HG03159 (cell line): ENCODE measurements around the gene RAB6B.

ENCODE experiments used
- ATAC-seq: cut with Tn5 transposase; IDR thresholded peaks from one replicate; pipeline ENCODE4 v1.9.1; 2021; ENCODE audit warnings: mild to moderate bottlenecking, moderate library complexity; ENCODE audit not compliant: unreplicated experiment

The RAB6B gene

DNA sequence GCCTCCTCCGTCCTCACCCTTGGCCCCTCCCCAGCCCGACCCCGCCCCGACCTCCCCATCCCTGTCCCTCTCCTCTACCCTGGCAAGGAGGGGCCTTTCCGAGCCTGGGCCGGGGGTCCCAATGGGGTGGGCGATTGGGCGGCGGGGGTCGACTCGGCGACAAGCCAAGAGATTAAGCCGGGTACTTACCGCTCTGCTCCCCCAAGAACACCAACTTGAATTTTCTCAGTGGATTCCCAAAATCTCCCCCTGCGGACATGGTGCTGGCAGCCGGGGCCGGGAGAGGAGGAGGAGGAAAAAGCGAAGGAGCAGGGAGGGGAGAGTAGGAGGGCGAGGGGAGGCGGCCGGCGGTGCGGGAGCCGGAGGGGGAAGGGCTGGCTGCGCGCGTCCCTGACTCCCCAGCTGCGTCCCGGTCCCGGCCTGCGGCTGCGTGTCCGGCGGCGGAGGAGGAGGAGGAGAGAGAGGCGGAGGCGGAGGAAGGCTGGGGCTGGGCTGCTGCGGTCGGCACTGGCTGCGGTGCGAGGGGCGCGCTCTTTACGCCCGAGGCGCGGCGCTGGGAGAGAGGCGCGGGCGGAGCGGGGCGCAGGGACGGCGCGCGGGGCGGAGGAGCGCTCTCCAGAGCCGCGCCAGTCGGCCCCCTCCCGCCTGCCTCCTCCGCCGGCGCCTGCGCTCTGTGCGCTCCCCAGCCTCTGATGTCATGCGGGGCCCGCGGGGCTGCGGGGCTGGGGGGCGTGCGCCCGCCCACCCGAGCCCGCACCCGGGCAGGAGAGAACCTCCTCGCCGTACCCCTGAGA, at the start of gene RAB6B:
Gene RAB6B (minus strand): TSS at position 675 of the 794 bp plus-strand sequence. CDS start 416 bp downstream, at position 259.
- no peak for ATAC-seq

DNA sequence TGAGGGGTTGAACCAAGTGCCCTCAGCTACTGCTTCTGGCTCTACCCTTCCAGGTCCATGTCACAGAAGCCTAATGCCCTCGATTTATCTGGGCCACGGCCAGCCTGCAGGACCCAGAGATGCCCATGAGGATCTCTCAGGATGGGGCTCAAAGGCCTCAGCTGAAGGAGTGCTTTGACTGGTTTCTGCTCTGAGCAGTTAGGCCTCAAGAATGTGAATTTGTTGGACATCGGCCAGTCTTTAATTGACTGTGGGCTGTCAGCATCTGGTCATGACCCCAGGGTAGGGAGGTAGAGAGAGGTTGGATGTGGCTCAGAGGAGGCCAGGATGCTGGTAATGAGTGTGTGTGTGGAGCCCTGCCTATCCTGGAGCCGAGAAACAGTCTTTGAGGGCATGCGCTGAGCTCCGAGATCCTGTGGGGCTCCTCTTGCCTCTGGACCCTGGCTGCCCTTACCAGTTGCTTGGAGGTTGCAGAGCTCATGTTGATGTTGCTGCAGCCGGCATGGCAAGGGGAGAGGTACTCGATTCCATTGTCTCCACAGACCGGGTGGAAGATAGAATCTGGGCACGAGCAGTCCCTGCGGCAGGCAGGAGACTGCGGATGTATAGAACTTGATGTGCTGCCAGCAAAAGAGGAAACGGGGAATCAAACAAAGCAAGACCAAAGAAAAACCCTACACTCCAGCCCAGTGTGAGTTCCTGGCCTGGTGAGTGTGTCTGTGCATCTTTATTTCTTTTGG, 49.1 kb upstream of the RAB6B start:
- no peak for ATAC-seq

DNA sequence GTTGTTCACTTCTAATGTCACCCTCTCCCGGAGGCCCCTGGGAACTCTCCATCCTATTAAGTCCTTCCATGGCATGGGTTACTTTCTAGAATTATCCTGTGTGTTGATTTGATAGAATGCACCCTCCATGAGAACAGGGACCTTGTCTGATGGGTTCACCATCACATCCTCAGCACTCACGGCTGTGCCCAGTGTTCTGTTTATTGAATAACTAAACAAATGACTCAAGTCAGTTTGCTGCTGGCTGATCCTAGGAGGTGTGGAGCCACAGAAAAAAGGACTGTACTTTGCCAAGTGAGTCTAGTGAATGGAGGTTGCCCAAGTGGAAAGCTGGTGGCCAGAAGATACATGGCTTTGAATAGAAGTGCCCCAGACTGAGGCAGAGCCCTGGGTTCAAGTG, 48.5 kb upstream of the RAB6B start:
- no peak for ATAC-seq

DNA sequence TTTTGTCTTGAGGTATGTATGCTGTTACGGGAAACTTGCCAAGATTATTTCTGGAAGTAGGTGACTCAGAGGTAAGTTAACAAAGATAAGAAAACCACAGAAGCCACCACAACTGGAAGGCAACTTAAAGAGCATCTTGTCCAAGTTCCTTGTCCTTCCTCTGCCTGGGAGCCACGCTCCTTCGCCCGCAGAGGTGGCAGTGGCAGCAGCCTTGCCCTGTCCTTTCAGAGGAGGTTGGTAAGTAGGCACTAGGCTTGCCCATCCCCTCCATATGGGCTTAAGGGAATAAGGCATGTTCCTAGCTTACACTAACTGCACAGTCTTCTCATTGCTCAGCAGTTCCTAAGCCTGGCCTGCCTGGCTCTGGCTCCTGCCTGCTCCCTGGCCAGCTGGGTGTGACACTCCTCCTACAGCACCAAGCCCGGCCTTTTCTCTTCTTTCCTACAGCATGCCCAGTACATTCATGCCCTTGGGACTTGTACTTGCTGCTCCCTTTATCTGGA, 48.0 kb upstream of the RAB6B start:
- ATAC-seq, result no peak

DNA sequence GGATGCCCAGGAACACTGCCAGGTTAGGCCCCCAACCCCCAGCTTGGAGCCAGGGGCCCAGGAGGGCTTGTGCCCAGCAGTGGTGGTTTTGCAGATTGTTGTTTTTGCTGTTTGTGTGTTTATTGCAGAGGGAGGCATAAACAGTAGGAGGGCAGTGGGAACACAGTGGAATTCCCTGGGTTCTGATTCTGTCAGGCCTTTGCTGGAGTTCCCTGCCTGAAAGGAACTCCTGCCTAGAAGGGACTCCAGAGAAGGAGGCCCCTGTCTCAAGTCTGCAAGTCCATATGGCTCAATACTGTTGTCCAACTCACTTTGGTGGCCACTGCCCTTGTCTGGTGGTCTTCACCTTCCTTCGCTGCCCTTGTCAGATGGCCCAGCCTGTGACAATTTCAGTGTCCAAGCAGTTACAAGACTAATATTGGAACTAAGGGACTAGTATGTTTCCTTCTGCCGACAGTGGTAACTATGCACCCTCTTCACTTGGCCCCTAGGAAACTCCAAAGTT, 47.4 kb upstream of the RAB6B start:
- no peak for ATAC-seq

DNA sequence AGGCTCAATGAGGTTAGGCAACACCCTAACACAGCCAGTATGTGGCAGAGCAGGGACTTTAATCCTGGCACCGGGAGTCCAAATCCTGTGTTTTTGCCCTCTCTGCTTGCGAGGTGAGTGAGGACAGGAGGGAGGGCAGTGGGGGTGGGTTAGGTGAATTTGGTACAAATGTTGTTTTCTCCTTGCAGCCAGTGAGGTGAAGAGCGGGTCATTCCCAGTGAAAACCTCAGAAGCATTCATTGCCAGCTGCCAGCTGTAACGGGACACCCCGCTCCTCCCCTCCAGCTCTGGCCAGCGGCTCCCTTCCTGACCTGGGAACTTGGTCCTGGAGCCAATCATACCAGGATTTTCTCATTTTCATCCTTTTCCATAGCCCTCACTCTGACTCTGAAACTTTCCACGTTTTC, 45.7 kb upstream of the RAB6B start:
- ATAC-seq, result no peak

DNA sequence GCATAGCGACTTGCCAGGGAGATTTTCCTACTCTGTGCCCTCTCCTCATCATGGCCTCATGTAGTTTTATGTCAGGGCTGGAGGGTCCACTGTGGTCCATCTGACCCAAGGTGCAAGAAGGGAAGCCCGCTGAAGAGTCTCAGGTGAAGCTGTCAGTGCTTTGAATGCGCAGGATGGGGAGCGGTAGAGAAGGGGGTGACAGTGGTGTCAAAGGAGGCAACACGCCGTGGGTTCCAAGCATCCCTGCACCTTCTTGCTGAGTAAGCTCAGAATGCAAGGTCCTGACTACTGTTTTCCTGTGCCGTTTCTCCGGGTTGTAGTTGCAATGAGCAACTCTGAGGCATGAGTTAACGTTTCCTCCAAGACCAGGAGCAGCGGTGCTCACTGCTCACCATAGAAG, 44.9 kb upstream of the RAB6B start:
- no peak for ATAC-seq

DNA sequence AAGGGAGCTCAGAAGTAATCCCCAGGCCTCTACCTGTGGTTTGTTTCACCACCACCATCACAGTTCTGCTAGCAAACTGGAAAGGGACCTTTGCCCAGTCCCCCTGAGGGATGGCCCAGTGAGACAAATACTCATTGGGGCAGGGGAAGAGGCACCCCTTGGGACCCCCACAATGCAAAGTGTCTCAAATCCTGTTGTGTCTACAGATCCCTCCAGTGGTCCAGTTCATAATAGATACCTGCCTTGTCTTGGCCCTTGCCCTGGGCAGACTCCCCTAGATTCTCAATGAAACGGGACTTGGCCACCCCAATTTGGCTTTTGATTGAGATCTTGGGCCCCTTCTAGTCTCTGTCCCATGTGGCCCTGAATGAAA, 43.8 kb upstream of the RAB6B start:
- no peak for ATAC-seq

DNA sequence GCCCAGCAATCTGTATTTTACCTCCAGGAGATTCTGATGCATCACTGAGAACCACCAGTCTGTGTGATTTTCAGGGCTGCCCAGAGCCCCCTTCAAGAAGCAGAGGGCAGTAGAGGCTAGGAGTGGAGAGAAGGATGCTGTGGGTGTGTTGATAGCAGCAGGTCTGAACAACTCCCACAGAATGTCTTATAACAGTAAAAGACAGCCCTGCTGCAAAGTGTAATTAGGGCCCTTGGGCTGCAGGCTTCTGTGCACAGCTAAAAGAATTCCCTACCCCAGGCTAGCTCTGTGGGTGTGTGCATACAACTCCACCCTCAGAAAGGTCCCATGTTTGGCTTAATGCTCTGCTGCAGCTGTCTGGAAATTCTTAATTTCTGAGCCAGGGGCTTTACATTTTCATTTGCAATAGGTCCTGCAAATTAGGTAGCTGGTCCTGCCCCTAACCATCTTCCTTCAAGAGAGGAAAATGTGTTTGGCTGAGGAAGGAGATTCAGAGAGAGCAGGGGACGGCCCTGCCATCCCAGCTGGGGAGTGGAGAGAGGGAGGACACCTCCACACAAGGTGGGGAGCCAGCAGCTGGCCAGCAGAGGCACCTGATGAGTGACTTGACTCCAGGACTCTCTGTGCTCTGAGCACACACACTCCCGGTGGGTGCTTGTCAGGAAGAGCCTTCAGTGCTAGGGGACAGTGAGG, 43.2 kb upstream of the RAB6B start:
- ATAC-seq, result no peak

DNA sequence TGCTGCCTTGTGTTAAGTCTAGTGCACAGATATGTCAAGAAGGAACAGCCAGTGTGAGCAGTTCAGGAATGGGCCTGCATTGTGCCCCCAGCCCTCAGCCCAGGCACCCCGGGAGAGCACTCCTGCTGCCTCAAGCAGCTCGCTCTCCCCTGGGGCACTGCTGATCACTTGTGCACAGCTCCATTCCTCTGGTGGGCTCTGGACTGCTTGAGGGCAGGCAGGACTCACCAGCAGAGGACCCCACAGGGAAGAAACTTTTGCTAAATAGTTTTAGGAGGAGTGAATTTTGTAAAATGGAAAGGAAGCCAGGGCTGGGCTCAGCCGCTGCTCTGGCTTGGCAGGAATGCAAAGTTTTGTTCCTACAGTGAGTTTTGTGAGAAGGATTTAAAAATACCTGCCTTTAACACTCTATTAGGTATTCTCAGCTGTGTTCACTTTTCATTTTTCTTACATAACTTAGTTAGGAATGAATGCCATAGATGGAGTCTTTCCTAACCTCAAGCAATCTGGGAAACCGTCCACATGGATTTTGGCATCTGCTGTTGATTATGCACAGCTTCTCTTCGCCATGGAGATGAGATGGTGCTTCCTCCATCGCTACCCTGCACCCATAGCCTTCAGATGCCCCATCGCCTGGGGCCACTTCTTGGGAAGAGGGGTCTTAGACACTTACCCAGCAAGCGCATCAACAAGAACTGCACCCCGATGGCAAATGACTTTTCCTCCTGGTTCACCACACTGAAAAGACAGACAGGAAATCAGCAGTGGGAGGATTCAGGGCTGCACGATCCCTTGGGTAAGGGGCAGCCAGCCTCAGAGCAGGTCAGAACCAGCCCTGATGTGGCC, 42.3 kb upstream of the RAB6B start:
- no peak for ATAC-seq

DNA sequence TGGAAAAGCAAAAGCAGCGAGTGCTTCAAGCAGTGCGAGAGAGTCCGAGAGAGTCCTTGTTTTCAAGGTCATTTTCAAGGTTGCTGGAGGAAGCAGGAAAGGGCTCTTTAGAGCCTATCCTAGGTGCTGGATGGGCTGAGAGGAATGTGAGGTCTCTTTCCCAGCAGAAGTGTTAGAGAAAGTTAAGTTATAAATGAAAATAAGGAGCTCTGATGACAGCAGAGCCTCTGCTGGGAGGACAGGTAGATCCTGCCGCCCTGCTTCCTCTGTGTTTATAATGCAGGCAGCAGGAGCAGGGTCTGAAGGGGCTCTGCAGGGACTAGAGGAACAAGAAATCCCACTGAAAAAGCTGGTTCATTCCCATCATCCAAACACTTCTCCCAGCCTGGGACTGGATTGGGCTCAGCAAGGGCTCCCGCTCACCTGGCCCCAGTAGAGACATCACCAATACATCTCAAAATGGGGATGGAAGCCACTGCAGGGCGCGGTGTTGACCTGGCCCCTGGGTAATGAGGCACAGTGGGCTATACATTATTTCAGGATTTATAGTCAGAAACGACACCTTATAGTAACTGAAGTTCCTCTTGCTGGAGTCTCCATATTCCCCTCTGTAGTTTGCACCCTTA, 41.5 kb upstream of the RAB6B start:
- no peak for ATAC-seq

DNA sequence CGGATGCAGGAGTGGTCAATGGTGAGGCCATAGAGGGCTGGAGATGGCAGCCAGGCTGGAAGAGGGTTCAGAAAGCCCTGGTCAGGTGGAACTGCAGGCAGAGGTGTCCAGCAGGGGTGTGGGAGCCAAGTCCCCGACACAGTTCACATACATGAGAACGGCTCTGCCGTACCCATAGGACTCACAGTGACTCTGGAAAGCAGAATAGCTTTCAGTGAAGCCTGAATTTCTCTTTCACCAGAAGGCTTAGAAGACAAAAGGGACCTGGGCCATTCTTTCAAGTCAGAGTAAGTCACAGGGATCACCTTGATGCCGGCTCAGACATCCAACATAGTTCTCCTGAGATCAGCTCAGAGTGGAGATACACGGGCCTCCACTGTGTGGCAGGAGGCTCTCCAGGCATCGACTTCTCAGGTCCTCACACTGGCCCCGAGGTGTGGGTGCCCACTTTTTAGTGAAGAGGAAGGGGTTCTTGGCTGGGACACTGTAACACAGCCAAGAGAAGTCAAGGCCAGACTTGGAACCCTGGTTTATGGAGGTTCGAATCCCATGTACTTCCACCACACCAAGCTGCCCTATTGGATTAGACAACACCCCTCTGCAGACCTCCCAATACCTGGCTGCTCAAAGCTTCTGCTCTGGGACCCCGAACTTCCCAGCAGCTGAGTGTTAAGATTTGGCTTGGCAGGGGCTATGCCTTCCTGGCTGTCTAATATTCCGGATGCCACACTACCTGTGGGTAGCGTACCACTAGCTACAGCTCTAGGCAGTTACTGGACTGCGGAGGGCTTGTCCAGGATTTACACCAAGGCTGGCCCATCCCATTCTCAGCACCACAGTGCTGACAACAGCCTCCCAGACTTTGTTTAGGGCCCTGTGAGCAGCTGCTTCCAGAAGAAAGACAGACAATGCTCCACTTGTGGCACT, 40.4 kb upstream of the RAB6B start:
- ATAC-seq, result no peak

DNA sequence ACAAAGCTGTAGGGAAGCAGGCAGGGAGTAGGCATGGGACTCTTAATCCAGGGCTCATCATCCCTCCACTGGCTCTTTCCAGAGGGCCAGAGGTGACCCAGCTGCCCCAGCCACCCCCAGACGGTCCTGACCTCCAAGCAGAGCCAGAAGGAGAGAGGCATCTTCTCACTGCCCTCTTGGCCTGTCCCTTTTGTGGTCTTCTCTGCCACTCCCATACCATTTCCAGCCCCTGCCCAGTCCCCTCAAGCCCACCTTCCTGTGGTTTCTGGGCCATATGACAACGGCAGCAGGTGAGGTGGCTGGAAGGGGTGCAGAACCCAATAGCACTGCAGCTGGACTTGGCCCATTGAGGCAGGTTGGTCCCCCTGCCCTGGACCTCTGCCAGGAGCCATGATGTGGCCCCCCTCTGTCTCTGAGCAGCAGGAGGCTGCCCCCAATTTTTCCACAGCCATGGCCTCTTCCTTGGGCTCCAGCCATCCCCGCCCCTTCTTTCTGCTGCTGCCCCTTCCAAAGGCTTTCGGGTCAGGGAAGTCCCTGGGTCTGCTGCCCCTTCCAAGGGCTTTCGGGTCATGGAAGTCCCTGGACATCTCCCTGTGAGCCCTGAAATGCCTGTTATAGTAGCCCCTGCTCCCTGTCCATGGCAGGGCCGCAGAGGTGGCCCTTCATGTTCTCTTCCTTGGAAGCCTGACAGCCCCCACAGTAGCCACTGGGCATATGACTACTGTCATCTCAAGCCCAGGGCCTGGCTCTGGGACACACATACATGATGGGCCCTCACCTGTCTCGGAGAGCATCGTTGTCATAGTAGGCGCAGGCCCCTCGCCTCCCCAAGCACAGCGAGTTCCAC, 39.5 kb upstream of the RAB6B start:
- ATAC-seq, result no peak

DNA sequence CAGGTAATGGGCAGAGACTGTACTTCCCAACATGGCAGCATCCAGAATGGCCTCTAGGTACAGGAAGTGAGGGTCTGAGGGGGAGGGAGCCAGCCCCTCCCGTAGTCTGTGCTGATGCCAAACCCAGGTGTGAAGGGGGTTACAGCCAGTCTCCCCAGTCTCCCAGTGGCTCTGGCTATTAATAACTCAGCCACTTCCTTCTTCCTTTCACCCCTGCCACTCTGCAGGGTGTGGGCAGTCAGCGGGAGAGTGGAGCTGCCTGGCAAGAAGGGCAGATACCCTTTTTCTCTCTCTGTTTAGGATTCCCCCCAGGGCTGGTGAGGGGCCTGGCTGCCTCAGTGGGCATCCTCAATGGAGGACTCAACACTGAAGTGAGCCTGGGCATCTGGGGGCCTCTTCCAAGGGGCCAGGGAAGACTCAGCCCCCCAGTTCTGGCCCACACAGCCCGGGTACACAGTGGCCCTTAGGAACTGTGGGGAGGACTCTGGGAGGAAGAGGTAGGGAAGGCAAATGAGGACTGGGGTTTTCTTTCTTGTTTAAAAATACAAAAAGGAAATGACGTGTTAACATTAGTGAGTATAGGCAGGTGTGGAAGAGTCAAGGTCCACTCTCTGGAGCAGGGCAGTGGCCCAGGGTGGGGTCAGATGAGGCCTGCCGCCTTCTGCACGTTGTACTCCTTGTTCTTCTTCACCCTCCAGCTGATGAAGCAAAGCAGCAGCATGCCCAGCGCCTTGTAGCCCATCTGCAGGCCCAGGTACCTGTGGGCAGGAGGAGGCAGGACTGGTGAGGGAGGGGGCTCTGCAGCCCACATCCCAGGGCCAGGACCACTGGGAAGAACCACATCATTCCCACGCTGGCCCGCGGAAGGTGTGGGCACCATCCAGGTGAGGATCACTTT, 38.6 kb upstream of the RAB6B start:
- no peak for ATAC-seq

DNA sequence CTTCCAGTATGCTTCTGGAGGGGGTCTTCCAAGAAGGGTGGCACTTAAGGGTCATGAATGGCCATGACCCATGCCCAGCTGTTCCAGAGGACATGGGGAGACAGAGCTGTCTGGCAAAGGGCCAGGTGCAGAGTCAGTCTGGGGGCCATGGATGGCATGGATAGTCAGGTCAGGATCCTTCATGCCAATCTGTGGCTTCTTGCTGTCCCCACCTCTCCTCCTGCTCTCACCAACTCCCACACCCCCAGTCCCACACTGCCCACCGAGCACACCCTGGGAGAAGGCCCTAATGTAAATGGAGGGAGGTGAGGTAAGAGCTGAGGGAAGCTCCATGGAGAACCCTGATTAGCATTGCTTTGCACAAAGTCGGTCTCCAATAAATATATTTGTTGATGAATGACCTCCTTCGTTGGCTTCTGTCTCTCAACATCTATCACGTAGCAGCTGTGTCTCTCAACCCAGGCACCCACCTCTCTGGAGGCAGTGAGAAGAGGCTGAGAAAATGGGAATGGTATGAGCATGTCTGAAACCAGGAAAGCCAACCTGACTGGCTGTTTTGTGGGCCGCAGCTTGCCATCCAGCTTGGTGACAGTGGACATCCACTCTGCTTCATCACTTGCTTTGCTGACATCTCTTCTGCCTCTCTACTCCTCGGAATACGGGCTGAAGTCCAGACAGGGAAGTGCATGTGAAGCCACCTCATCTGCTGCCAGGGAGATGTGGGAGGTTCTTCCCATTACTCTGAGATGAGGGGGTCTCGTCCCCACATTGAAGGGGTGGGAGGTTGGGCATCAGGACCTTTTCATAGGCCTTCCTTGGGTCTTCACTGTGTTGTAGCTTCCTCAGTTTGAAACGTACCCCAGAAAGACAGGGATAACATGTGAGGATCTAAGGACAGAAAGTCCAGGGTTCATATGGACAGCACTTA, 37.7 kb upstream of the RAB6B start:
- no peak for ATAC-seq

DNA sequence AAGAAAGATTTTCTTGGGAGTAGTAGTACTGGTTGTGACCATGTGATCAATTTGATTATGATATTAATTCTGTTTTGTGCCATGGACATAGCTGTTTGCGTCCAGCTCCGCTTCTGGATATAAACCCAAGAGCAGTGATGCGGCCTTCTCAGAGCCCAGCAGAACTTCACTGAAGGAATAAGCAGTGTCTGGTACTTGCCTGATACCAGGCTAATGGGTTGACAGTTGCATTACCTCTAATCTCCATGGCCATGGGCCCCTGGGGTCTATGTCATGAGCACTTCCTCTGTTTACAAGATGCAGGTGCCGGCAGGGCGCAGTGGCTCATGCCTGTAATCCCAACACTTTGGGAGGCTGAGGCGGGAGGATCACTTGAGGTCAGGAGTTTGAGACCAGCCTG, 36.3 kb upstream of the RAB6B start:
- no peak for ATAC-seq
